BJ (cell line): ENCODE measurements around the gene EYA2. TPM values are rescaled to one million over a fixed set of nuclear protein-coding genes. Genes with fewer than 3 reads are reported as not detected.

Experiments used
- CTCF ChIA-PET: fragments of 350-600 bp; formaldehyde crosslinking; extraction: SDS; loops from one replicate; lab custom pipeline; 2021; ENCODE audit warnings: antibody characterized with exemption, inconsistent platforms; lab: Yijun Ruan, JAX
- POLR2A ChIA-PET: fragments of 300-600 bp; sonication (Branson Sonifier 250); formaldehyde crosslinking; extraction: SDS; loops from one replicate; lab custom pipeline; 2021; ENCODE audit warnings: antibody characterized with exemption; lab: Charles Lee
- DNase-seq: peaks from one replicate; pipeline ENCODE4 v3.0.0-alpha.2; 2011; ENCODE audit warnings: low read depth
- H3K27me3 ChIP-seq: 2 replicates; pipeline ENCODE4 v1.6.0; 2011; ENCODE audit warnings: low read length; ENCODE audit not compliant: control insufficient read depth, insufficient read depth
- H3K36me3 ChIP-seq: 2 replicates; pipeline ENCODE4 v1.5.1; 2011; ENCODE audit warnings: low read length; ENCODE audit not compliant: control insufficient read depth, insufficient read depth
- H3K4me3 ChIP-seq: 2 replicates; pipeline ENCODE4 v1.5.1; 2011; ENCODE audit warnings: low read depth, mild to moderate bottlenecking, control low read depth, low read length
- polyA plus RNA-seq: library from polyadenylated mRNA; depleted of rRNA; stranded (reverse); fragments of >200 nt; gene quantifications from 2 replicates; pipeline ENCODE4 v1.2.3, GENCODE V29; 2011
- TF ChIP-seq, protein P1 (sequence below): IDR thresholded peaks from 2 replicates; pipeline ENCODE4 v1.5.1; 2011; ENCODE audit warnings: low read depth, mild to moderate bottlenecking, control low read depth, inconsistent platforms, low read length, moderate library complexity; ENCODE audit not compliant: insufficient read depth

Gene EYA2
- polyA plus RNA-seq, 1 experiment: 1.5 TPM

DNA sequence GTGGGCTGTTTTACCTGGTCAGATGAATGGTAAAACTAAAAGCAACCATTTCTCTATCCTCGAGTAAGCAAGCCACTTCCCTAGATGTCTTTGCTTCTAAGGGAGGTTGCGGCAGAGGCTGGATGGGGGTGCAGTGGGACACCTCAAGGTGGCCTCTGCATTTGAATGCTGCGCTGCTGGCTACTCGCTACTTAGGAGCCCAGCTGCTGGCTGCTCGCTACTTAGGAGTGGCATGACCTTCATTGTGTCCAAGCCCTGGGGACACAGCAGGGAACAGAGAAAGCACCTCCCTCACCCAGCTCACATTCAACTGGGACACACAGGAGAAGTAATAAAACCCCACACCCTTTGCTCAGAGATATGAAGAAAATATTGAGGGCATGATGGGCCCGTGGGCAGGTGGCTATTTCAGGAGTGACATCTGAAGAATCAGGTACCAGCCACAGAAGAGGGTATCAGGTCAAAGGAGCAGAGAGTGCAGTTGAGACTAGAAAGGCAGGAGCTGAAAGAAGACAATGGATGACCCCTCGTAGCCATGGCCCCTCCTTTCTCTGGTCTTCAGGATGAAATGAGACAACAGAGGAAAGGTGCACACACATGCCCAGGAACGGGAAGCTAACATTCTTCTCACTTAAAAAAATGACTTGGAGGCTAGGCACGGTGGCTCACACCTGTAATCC lies 312.5 kb downstream of the EYA2 start:
- Histone ChIP-seq H3K4me3 (no peak overlapping the region), H3K27me3 (no peaks in the 10 kb centered on the region), H3K36me3 (peaks cover 16% of the 10 kb centered on the region)
- ChIA-PET CTCF (interaction anchor here (0.6 to 5.9 kb wide), 11 partner anchors 9 to 417 kb away, joined by 3 to 68 read pairs (median 6); no protein-coding TSS in a partner anchor), POLR2A (no interaction called here)
- no peak for DNase-seq
- TF ChIP-seq, protein P1, sequence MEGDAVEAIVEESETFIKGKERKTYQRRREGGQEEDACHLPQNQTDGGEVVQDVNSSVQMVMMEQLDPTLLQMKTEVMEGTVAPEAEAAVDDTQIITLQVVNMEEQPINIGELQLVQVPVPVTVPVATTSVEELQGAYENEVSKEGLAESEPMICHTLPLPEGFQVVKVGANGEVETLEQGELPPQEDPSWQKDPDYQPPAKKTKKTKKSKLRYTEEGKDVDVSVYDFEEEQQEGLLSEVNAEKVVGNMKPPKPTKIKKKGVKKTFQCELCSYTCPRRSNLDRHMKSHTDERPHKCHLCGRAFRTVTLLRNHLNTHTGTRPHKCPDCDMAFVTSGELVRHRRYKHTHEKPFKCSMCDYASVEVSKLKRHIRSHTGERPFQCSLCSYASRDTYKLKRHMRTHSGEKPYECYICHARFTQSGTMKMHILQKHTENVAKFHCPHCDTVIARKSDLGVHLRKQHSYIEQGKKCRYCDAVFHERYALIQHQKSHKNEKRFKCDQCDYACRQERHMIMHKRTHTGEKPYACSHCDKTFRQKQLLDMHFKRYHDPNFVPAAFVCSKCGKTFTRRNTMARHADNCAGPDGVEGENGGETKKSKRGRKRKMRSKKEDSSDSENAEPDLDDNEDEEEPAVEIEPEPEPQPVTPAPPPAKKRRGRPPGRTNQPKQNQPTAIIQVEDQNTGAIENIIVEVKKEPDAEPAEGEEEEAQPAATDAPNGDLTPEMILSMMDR: no peak

DNA sequence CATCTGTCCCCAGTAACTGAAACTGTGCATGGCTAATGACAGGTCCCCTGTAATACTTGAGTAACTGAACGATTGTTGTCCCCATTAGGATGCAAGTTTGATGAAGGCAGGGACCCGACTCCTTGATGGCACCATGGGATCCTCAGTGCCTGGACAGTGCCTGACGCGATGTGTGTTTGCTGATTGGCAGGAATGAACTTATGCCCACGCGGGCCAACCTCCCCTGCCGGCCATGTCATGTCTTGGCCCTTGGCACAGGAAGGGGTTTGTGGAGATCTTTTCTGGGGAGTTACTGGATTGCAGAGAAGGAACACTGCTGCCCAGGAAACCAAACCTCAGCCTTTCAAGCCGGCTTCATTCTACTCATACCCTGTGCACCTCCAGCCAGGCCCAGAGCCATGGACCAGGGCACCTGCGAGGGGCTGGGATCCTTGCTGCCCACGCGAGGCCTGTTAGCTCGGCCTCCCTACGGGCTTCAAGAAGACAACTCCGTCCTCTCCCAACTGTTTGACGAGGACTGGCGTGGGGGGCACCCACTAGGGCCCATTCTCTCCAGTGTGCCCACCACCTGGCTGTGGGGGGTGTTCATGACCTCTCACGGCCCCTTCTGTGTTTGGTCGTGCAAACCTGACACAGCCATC lies 314.0 kb downstream of the EYA2 start:
- POLR2A ChIA-PET: no interaction called here
- TF ChIP-seq, protein P1: no peak
- no peak for DNase-seq
- H3K27me3 ChIP-seq: no peaks in the 10 kb centered on the region
- H3K36me3 ChIP-seq: peaks cover 21% of the 10 kb centered on the region
- CTCF ChIA-PET: interaction anchor here (1.1 to 5.9 kb wide), 2 partner anchors 11 to 173 kb away, joined by 3 to 68 read pairs; no protein-coding TSS in a partner anchor
- no peak overlapping the region for H3K4me3 ChIP-seq

DNA sequence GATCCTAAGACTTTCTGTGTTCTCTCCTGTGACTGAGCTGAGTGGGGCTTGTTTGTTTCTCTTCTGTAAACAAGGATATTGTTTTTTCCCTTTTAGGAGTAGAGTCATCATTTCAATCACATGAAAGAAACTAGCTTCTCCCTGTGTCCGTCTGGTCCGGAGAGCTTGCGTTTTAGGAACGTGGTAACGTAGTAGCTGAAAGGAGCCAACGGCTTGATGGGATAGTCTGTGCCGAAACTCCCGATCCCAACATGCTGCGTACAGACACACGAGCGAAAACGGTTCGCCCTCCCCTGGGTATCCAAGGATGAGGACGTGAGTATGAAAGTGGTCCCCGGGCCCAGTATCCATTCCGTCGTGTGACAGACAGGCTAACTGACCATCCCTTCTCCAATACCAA lies 315.3 kb downstream of the EYA2 start:
- CTCF ChIA-PET: interaction anchor here (5.9 kb wide), 1 partner anchor 172 kb away, joined by 68 read pairs; no protein-coding TSS in a partner anchor
- POLR2A ChIA-PET: no interaction called here
- TF ChIP-seq, protein P1: no peak
- Histone ChIP-seq H3K4me3 (no peak overlapping the region), H3K36me3 (peaks cover 24% of the 10 kb centered on the region), H3K27me3 (no peaks in the 10 kb centered on the region)
- no peak for DNase-seq

DNA sequence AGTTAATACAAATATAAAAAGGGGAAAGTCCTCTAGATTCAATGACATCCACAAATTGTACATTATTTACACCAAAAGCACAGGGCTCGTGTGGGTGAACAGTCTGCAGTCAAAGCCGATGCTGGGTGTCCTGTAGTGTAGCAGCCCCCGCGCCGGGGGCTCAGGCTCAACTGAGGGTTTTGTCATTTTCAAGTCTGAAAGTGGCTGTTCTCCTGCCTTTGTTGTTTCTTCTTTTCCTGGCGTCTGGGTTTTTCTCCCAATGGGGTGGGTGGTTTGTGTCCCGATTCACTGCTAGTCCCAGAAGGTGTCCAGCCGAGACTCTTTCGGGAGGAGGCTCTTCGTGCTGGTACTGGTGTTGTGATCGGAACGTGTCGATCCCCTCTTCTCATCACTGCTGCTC lies 315.8 kb downstream of the EYA2 start:
- TF ChIP-seq, protein P1: no peak
- DNase-seq: no peak
- Histone ChIP-seq H3K27me3 (no peaks in the 10 kb centered on the region), H3K36me3 (peaks cover 24% of the 10 kb centered on the region), H3K4me3 (no peak overlapping the region)
- ChIA-PET POLR2A (no interaction called here), CTCF (interaction anchor here (5.9 kb wide), 1 partner anchor 171 kb away, joined by 68 read pairs; no protein-coding TSS in a partner anchor)

DNA sequence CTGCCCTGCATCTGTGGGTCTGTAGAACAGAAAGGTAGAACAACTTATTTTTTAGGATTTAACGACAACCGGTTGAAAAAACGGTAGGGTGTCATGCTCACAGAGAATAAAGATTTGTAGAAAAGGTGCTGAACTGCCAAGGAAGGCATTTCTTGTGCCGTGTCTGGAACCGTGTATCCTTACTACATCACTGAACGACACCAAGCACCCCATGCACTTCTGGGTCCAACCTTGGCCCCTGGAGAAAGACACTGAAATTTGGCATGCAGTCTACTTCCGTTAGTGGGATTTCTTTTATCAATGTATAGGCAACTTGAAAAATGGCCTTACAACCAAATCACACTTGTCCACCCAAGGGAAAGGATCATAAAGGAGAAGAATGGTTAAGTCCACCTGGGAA lies 316.4 kb downstream of the EYA2 start:
- peaks cover 25% of the 10 kb centered on the region for H3K36me3 ChIP-seq
- H3K27me3 ChIP-seq: no peaks in the 10 kb centered on the region
- CTCF ChIA-PET: interaction anchor here (2.3 kb wide), 1 partner anchor 173 kb away, joined by 9 read pairs; no protein-coding TSS in a partner anchor
- H3K4me3 ChIP-seq: no peak overlapping the region
- DNase-seq: no peak
- POLR2A ChIA-PET: no interaction called here
- TF ChIP-seq, protein P1: no peak
